Measurements from ENCODE around the gene SPG7. TPM values are rescaled to one million over a fixed set of nuclear protein-coding genes. Genes with fewer than 3 reads are reported as not detected.

The SPG7 gene
- total and polyA plus RNA-seq, 8 donors = 25.7 to 212 (median 51.1) TPM

DNA sequence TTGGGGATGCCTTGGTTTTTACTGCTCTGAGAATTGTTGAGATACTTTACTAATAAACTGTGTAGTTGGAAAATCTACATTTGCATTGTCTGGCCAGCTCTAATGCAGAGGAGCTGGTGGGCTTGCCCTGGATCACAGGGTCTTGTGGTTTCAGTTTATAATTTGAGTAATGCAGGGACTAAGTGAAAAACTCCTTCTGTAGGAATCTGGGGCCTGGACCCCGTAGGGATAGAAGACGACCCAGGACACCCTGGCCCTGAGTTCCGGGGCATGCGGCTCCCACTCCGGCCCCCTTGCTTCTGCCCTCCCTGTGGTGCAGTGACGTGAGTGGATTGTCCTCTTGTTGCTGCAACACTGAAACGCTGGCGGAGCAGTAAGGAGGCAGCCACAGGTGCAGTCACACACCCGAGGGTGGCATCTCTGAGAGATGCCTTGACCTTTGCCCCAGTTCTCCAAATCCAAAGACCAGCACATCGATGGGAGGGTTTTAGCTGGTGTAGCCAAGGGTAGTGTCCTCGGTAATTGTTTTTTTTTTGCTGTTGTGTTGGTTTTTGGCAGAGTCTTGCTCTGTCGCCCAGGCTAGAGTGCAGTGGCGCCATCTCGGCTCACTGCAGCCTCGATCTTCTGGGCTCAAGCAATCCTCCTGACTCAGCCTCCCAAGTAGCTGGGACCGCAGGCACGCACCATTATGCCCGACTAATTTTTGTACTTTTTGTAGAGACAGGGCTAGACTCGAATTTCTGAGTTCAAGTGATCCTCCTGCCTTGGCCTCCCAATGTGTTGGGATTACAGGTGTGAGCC lies 49.7 kb downstream of the SPG7 start:
- DNase-seq = no peak
- no peak for ATAC-seq
- intact Hi-C loops (cut with DNase I) = loop anchor here in 1 of 3 donors (10.0 kb wide), 1 partner anchor 233 kb away; no protein-coding TSS in a partner anchor
- Histone ChIP-seq H3K9me3 (no peaks in the 10 kb centered on the region), H3K4me3 (no peak overlapping the region), H3K27ac (no peak overlapping the region), H3K36me3 (peaks cover 0 to 27% (median 12%) of the 10 kb centered on the region in 3 donors), H3K27me3 (no peaks in the 10 kb centered on the region), H3K4me1 (peaks cover 9 to 15% (median 14%) of the 10 kb centered on the region in 3 donors)
- no peak for FAIRE-seq
- 75 to 82% methylated on average over 19 of the region's 19 CpGs for WGBS, 2 donors
- TF ChIP-seq, protein P1, sequence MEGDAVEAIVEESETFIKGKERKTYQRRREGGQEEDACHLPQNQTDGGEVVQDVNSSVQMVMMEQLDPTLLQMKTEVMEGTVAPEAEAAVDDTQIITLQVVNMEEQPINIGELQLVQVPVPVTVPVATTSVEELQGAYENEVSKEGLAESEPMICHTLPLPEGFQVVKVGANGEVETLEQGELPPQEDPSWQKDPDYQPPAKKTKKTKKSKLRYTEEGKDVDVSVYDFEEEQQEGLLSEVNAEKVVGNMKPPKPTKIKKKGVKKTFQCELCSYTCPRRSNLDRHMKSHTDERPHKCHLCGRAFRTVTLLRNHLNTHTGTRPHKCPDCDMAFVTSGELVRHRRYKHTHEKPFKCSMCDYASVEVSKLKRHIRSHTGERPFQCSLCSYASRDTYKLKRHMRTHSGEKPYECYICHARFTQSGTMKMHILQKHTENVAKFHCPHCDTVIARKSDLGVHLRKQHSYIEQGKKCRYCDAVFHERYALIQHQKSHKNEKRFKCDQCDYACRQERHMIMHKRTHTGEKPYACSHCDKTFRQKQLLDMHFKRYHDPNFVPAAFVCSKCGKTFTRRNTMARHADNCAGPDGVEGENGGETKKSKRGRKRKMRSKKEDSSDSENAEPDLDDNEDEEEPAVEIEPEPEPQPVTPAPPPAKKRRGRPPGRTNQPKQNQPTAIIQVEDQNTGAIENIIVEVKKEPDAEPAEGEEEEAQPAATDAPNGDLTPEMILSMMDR (IDR thresholded peaks at IDR 0.05) = no peak

DNA sequence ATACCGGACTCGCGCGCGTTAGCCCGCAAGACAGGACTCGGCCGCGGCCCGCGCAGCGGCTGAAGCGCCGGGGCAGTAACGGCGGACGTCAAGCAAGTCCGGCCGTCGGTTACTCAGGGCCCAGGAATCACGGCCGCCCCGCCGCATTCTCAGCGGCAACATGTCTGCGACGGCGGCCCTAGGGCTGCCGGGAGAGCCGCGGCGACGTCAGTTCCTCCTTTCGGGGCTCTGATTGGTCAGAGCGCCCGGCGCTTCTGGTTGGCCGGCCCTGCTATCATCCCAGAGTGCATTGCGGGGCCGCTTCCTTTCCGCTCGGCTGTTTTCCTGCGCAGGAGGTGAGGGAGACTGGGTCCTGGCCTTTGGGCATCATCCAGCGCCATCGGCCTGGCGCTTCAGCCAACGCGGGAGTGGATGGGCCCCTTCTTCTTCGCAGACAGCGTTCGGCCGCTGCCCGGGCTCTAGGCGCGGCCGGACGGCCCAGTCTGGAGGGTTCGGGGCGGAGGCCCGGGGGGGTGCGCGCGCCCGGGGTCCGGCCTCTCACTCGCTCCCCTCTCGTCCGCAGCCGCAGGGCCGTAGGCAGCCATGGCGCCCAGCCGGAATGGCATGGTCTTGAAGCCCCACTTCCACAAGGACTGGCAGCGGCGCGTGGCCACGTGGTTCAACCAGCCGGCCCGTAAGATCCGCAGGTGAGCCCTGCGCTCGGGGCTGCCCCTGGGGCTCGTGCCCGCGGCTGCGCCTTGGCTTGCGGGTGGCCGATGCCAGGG lies 52.4 kb downstream of the SPG7 start, which contains the start of gene RPL13:
Gene RPL13 (plus strand): TSS at position 305 of the 764 bp plus-strand sequence. CDS start 278 bp downstream, at position 583.
- peaks cover 0 to 32% (median 29%) of the 10 kb centered on the region in 3 donors for H3K36me3 ChIP-seq
- H3K4me1 ChIP-seq = peaks cover 14 to 38% (median 22%) of the 10 kb centered on the region in 3 donors
- TF ChIP-seq, protein P1 (IDR thresholded peaks at IDR 0.05) = no peak
- no peaks in the 10 kb centered on the region for H3K27me3 ChIP-seq
- H3K4me3 ChIP-seq = peak within 1 kb of the TSS; percentile 76 to 98 (median 94)
- intact Hi-C loops (cut with DNase I) = no loop called here
- ATAC-seq = peak; percentile 92 to 96 (median 94)
- H3K27ac ChIP-seq = peak within 1 kb of the TSS; percentile 94 to 98 (median 96)
- DNase-seq = peak; percentile 93 to 98 (median 94)
- FAIRE-seq = no peak
- WGBS, 2 donors = 0% methylated on average over 77 to 87 of the region's 87 CpGs
- no peaks in the 10 kb centered on the region for H3K9me3 ChIP-seq

DNA sequence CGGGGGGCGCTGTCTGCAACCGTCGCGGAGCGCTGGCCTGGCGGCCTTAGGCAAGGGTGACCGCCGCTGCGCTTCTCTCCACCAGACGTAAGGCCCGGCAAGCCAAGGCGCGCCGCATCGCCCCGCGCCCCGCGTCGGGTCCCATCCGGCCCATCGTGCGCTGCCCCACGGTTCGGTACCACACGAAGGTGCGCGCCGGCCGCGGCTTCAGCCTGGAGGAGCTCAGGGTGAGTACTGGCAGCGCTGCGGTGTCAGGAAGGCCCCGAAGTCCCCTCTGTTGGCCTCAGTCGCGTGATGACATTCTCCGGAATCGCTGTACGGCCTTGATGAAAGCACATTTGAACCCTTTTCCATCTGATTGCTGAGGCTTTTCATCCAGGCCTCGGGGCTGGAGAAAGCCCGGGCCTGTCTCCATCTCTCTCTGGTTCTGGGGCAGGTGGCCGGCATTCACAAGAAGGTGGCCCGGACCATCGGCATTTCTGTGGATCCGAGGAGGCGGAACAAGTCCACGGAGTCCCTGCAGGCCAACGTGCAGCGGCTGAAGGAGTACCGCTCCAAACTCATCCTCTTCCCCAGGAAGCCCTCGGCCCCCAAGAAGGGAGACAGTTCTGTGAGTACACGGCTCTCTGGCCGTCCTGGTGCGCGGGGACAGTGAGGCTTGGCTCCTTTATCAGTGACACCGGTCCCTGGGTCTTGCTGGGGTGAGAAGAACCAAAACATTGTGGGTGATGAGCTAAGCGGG lies 53.1 kb downstream of the SPG7 start:
- no peak for ATAC-seq
- DNase-seq = peak in 2 of 6 donors; percentile 73 to 85
- intact Hi-C loops (cut with DNase I) = no loop called here
- H3K4me3 ChIP-seq = peak overlapping the region; percentile 76 to 98 (median 94)
- TF ChIP-seq, protein P1 (IDR thresholded peaks at IDR 0.05) = no peak
- H3K36me3 ChIP-seq = peaks cover 0 to 32% (median 29%) of the 10 kb centered on the region in 3 donors
- H3K27me3 ChIP-seq = no peaks in the 10 kb centered on the region
- FAIRE-seq = no peak
- no peaks in the 10 kb centered on the region for H3K9me3 ChIP-seq
- H3K27ac ChIP-seq = peak overlapping the region; percentile 94 to 98 (median 96)
- peaks cover 20 to 40% (median 23%) of the 10 kb centered on the region in 3 donors for H3K4me1 ChIP-seq
- 2 to 3% methylated on average over 58 of the region's 58 CpGs for WGBS, 2 donors

DNA sequence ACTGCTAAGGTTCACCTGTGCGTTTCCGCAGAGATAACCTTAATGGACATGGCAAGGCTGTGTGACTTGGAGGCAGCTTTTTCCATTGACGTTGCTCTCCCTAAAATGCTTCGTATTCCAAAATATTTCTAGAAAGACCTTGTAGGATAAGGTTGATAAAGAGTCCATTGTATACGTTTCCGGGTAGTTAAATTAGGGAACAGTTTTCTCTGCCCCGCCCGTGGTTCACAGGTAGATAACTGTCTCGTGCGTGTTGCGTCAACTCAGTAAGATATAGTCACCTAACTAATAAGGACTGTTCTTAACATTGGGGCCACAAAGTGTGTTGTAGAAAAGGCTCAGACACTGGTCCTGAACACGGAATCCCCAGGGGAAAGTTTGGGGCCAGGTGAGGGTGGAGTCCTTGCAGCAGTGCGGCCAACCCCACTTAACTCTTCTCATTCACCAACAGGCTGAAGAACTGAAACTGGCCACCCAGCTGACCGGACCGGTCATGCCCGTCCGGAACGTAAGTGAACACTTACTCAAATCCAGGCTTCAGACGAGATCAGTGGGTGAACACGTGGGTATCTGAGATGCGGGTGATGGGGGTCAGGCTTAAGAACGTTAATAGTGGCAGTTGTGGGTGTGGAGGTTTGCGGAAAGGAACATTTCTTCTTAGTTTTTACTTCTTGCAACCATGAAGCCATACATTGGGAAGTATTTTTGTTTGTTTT lies 53.8 kb downstream of the SPG7 start:
- DNase-seq (no peak), ATAC-seq (no peak), FAIRE-seq (no peak)
- intact Hi-C loops (cut with DNase I) = no loop called here
- Histone ChIP-seq H3K27ac (no peak overlapping the region), H3K36me3 (peaks cover 0 to 32% (median 29%) of the 10 kb centered on the region in 3 donors), H3K9me3 (no peaks in the 10 kb centered on the region), H3K27me3 (no peaks in the 10 kb centered on the region), H3K4me3 (peak overlapping the region; percentile 76 to 98 (median 94)), H3K4me1 (peaks cover 20 to 40% (median 23%) of the 10 kb centered on the region in 3 donors)
- 34% methylated on average over 23 of the region's 23 CpGs for WGBS, 2 donors
- TF ChIP-seq, protein P1 (IDR thresholded peaks at IDR 0.05) = no peak

Measured in pancreas (tissue), 10 donors.